T-helper 1 cell (primary cell): ENCODE results near the gene GAB1.

Experiments
- DNase-seq, 5 donors: peaks; one replicate each; pipeline ENCODE4 v3.0.0-alpha.2; 2012 to 2020

The GAB1 gene

GRCh38 chr4:143506031-143506430 lies 169.4 kb downstream of the GAB1 start:
- DNase-seq: no peak

- no peak for DNase-seq
Observed at GRCh38 chr4:143511906-143512305, 175.2 kb downstream of the GAB1 start.

- DNase-seq: no peak
Observed at GRCh38 chr4:143512978-143513313, 176.3 kb downstream of the GAB1 start.

GRCh38 chr4:143513314-143514168 lies 176.9 kb downstream of the GAB1 start, which contains the start of gene SMARCA5:
Gene SMARCA5, plus strand, starts transcription at chr4:143513702. Its CDS starts 223 bp downstream, at chr4:143513925.
- DNase-seq: peak; percentile 94 to 99 (median 95)

- DNase-seq: no peak
Observed at GRCh38 chr4:143514169-143514495, 177.5 kb downstream of the GAB1 start.

GRCh38 chr4:143514497-143514896 lies 177.8 kb downstream of the GAB1 start:
- DNase-seq: peak in 3 of 5 donors; percentile 6 to 8 (median 6)

- peak in 1 of 5 donors; percentile 1 for DNase-seq
Observed at GRCh38 chr4:143514901-143515300, 178.2 kb downstream of the GAB1 start.

- DNase-seq: no peak
Observed at GRCh38 chr4:143515905-143516304, 179.2 kb downstream of the GAB1 start.

GRCh38 chr4:143517764-143518163 lies 181.1 kb downstream of the GAB1 start:
- DNase-seq: no peak
